ENCODE results near the gene KIAA1191.

Gene KIAA1191

DNA sequence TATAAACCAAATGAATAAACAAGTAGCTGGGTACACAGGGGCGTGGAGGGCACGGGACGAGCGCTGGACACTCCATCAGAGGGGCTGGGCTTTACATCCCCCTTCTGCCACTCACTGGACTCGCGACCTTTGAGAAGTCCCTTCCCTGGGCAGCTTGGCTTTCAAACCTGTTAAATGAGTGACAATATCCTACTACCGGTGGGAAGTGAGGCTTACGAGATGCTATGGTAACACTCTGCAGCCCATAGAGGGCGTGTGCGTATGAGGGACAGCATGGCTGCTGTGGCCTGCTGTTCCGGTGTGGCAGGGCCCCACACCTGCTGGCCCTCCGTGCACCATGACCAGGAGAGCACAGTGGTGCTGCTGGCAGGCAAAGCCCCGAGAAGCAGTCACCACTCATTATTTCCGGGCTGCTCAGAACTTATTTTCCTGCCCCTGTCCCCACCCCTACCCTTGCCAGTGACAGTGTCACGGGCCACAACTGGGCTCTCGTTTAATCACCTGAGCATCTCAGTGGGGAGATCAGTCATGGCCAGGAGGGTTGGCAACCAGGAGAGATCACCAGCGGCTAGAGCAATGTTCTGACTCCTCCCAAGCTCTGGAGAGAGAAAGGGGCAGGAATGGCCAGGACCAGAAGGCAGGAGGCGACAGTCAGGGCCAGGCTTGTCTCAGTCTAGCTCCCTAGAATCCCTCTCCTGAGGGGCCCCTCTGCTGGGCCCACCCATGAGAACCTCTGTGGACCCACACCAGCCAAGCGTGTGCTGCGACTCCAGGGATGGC is 44.3 kb upstream of the KIAA1191 start:
- TF ChIP-seq, protein P1, sequence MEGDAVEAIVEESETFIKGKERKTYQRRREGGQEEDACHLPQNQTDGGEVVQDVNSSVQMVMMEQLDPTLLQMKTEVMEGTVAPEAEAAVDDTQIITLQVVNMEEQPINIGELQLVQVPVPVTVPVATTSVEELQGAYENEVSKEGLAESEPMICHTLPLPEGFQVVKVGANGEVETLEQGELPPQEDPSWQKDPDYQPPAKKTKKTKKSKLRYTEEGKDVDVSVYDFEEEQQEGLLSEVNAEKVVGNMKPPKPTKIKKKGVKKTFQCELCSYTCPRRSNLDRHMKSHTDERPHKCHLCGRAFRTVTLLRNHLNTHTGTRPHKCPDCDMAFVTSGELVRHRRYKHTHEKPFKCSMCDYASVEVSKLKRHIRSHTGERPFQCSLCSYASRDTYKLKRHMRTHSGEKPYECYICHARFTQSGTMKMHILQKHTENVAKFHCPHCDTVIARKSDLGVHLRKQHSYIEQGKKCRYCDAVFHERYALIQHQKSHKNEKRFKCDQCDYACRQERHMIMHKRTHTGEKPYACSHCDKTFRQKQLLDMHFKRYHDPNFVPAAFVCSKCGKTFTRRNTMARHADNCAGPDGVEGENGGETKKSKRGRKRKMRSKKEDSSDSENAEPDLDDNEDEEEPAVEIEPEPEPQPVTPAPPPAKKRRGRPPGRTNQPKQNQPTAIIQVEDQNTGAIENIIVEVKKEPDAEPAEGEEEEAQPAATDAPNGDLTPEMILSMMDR (IDR thresholded peaks at IDR 0.05), result no peak

- TF ChIP-seq, protein P1 (IDR thresholded peaks at IDR 0.05), result no peak
Measured at GRCh38 chr5:176401281-176402205, 40.0 kb upstream of the KIAA1191 start.

- TF ChIP-seq, protein P1 (IDR thresholded peaks at IDR 0.05), result no peak
Measured at GRCh38 chr5:176400382-176401156, 39.0 kb upstream of the KIAA1191 start.

GRCh38 chr5:176397736-176398420 is 36.3 kb upstream of the KIAA1191 start:
- TF ChIP-seq, protein P1 (IDR thresholded peaks at IDR 0.05), result no peak

- TF ChIP-seq, protein P1 (IDR thresholded peaks at IDR 0.05), result no peak
Measured at GRCh38 chr5:176396330-176396729, 34.8 kb upstream of the KIAA1191 start.

GRCh38 chr5:176394881-176395675 is 33.5 kb upstream of the KIAA1191 start:
- TF ChIP-seq, protein P1 (IDR thresholded peaks at IDR 0.05), result no peak

All from LNCAP (cell line).